GM10266 (cell line): ENCODE results near the gene IL1RAPL1.

Source experiments
- DNase-seq: peaks from one replicate; pipeline ENCODE4 v3.0.0; 2012; ENCODE audit errors: extremely low spot score
- CTCF ChIP-seq: IDR thresholded peaks from 2 replicates; pipeline ENCODE4 v1.5.1; 2012; ENCODE audit warnings: mild to moderate bottlenecking, low read depth; ENCODE audit not compliant: control insufficient read depth, insufficient read depth; ENCODE audit errors: missing control alignments

IL1RAPL1 gene

GRCh38 chrX:29397506-29397905 lies 810.3 kb downstream of the IL1RAPL1 start:
- no peak for DNase-seq
- TF ChIP-seq CTCF = no peak

- no peak for DNase-seq
- no peak for TF ChIP-seq CTCF
These were observed 820.1 kb downstream of the IL1RAPL1 start for GRCh38 chrX:29407357-29407756.

- no peak for TF ChIP-seq CTCF
- no peak for DNase-seq
These were observed 832.7 kb downstream of the IL1RAPL1 start for GRCh38 chrX:29419774-29420553.

- no peak for TF ChIP-seq CTCF
- no peak for DNase-seq
These were observed 834.8 kb downstream of the IL1RAPL1 start for GRCh38 chrX:29422034-29422433.

DNA sequence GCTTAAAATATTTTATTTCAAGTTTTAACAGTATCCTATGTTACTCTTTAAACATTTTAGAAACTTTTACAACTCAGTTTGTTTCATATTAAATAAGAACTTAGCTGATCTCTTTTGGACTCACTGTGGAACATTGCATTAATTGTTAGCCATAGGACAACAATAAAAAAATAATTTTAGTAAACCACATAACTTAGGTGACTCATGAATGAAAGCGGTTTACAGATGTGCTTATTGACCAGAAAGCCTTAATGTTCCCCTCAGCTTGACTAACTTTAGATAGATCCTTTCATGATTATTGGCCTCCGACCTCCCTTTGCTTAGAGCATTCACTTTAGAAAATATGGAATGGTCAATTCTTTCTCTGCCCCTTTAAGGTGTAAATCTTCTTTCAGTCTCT lies 844.6 kb downstream of the IL1RAPL1 start:
- TF ChIP-seq CTCF = no peak
- no peak for DNase-seq

GRCh38 chrX:29432534-29432933 lies 845.3 kb downstream of the IL1RAPL1 start:
- no peak for DNase-seq
- TF ChIP-seq CTCF = no peak

DNA sequence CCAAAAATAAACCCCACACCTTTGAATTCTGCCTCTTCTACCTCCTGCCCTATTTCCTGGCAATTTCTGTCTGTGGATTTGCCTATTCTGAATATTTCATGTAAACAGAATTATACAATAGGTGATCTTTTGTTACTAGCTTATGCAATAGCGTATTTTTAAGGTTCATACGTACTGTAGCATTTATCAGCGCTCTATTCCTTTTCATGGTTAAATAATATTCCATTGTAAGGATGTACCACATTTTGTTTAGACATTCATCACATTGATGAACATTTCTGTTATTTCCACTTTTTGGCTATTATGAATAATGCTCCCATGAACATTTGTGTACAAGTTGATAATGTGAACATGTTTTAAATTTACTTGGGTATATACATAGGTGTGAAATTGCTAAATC lies 847.7 kb downstream of the IL1RAPL1 start:
- DNase-seq = no peak
- TF ChIP-seq CTCF = no peak
